GM08714 (cell line): Measurements from ENCODE around the gene KLHDC8A.

Experiments
- H3K4me3 ChIP-seq: fragments of 200-500 bp; sonication (Bioruptor generic); 2 replicates; pipeline ENCODE4 v1.5.1; 2014; ENCODE audit warnings: mild to moderate bottlenecking, low read length, inconsistent platforms
- ZNF274 ChIP-seq: IDR thresholded peaks from 2 replicates; pipeline ENCODE4 v1.6.1; 2012; ENCODE audit warnings: mild to moderate bottlenecking, low read depth, low read length

The KLHDC8A gene

GRCh38 chr1:205293350-205294074, 63.2 kb downstream of the KLHDC8A start:
- H3K4me3 ChIP-seq: no peak overlapping the region
- TF ChIP-seq ZNF274: no peak

GRCh38 chr1:205291596-205291995, 65.1 kb downstream of the KLHDC8A start:
- H3K4me3 ChIP-seq: no peak overlapping the region
- no peak for TF ChIP-seq ZNF274

GRCh38 chr1:205287767-205288559, 68.8 kb downstream of the KLHDC8A start:
- H3K4me3 ChIP-seq: peak overlapping the region; percentile 6; the same call in 1 of the 2 replicates

GRCh38 chr1:205287076-205287475, 69.6 kb downstream of the KLHDC8A start:
- no peak overlapping the region for H3K4me3 ChIP-seq
- TF ChIP-seq ZNF274: no peak

More at GRCh38 chr1:205287767-205288559, 68.8 kb downstream of the KLHDC8A start:
- TF ChIP-seq ZNF274: no peak

- TF ChIP-seq ZNF274: no peak
- no peak overlapping the region for H3K4me3 ChIP-seq
Observed at GRCh38 chr1:205286335-205286950, 70.3 kb downstream of the KLHDC8A start.
